HL-60 (cell line): ENCODE results near the gene NHERF1.
A peak's percentile ranks its signal among the peaks of the same experiment; 100 is the strongest.

Experiments used
- DNase-seq, 2 experiments: peaks; one replicate each; pipeline ENCODE4 v3.0.0-alpha.2; 2010 to 2020; ENCODE audit warnings: low read depth in 1 of 2, low spot score in 1 of 2
- H3K27ac ChIP-seq: fragments of 250-450 bp; sonication (Bioruptor Pico); replicated peaks from 2 replicates; pipeline ENCODE4 v1.5.1; 2020; ENCODE audit warnings: mild to moderate bottlenecking, moderate library complexity
- H3K27me3 ChIP-seq: fragments of 250-450 bp; sonication (Bioruptor Pico); 2 replicates; pipeline ENCODE4 v1.5.1; 2021; ENCODE audit warnings: mild to moderate bottlenecking, moderate library complexity; ENCODE audit not compliant: insufficient read depth, poor library complexity, severe bottlenecking
- H3K4me3 ChIP-seq: replicated peaks from 2 replicates; pipeline ENCODE4 v1.5.1; 2011; ENCODE audit warnings: mild to moderate bottlenecking, control low read depth, low read length; ENCODE audit not compliant: insufficient read depth
- GABPA ChIP-seq: IDR thresholded peaks from 2 replicates; pipeline ENCODE4 v1.6.1; 2012; ENCODE audit warnings: low read depth
- POLR2AphosphoS5 ChIP-seq: IDR thresholded peaks from 2 replicates; pipeline ENCODE4 v1.6.1; 2012; ENCODE audit warnings: low read depth
- SPI1 ChIP-seq: IDR thresholded peaks from 2 replicates; pipeline ENCODE4 v1.6.1; 2012; ENCODE audit warnings: low read depth, mild to moderate bottlenecking, borderline replicate concordance
- TF ChIP-seq, protein P1 (sequence below): IDR thresholded peaks from one replicate; pipeline ENCODE4 v1.5.1; 2011; ENCODE audit warnings: low read length, control low read depth, inconsistent platforms; ENCODE audit not compliant: insufficient read depth
- TF ChIP-seq, protein P2 (sequence below): IDR thresholded peaks from 2 replicates; pipeline ENCODE4 v1.6.1; 2012; ENCODE audit warnings: low read depth; ENCODE audit not compliant: insufficient replicate concordance

The NHERF1 gene

GRCh38 chr17:74712301-74712700, 36.1 kb upstream of the NHERF1 start:
- TF ChIP-seq, protein P1, sequence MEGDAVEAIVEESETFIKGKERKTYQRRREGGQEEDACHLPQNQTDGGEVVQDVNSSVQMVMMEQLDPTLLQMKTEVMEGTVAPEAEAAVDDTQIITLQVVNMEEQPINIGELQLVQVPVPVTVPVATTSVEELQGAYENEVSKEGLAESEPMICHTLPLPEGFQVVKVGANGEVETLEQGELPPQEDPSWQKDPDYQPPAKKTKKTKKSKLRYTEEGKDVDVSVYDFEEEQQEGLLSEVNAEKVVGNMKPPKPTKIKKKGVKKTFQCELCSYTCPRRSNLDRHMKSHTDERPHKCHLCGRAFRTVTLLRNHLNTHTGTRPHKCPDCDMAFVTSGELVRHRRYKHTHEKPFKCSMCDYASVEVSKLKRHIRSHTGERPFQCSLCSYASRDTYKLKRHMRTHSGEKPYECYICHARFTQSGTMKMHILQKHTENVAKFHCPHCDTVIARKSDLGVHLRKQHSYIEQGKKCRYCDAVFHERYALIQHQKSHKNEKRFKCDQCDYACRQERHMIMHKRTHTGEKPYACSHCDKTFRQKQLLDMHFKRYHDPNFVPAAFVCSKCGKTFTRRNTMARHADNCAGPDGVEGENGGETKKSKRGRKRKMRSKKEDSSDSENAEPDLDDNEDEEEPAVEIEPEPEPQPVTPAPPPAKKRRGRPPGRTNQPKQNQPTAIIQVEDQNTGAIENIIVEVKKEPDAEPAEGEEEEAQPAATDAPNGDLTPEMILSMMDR = no peak
- TF ChIP-seq, protein P2, sequence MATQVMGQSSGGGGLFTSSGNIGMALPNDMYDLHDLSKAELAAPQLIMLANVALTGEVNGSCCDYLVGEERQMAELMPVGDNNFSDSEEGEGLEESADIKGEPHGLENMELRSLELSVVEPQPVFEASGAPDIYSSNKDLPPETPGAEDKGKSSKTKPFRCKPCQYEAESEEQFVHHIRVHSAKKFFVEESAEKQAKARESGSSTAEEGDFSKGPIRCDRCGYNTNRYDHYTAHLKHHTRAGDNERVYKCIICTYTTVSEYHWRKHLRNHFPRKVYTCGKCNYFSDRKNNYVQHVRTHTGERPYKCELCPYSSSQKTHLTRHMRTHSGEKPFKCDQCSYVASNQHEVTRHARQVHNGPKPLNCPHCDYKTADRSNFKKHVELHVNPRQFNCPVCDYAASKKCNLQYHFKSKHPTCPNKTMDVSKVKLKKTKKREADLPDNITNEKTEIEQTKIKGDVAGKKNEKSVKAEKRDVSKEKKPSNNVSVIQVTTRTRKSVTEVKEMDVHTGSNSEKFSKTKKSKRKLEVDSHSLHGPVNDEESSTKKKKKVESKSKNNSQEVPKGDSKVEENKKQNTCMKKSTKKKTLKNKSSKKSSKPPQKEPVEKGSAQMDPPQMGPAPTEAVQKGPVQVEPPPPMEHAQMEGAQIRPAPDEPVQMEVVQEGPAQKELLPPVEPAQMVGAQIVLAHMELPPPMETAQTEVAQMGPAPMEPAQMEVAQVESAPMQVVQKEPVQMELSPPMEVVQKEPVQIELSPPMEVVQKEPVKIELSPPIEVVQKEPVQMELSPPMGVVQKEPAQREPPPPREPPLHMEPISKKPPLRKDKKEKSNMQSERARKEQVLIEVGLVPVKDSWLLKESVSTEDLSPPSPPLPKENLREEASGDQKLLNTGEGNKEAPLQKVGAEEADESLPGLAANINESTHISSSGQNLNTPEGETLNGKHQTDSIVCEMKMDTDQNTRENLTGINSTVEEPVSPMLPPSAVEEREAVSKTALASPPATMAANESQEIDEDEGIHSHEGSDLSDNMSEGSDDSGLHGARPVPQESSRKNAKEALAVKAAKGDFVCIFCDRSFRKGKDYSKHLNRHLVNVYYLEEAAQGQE = no peak
- TF ChIP-seq SPI1 (no peak), POLR2AphosphoS5 (no peak), GABPA (no peak)
- H3K27me3 ChIP-seq = no peaks in the 10 kb centered on the region
- peak overlapping the region; percentile 94 for H3K27ac ChIP-seq
- H3K4me3 ChIP-seq = peak overlapping the region; percentile 94
- no peak for DNase-seq

GRCh38 chr17:74712756-74713155, 35.7 kb upstream of the NHERF1 start, which contains the start of gene CD300LF:
TSS of gene CD300LF (minus strand) at chr17:74712923. CDS start at chr17:74712866, 57 bp downstream.
- H3K27me3 ChIP-seq = no peaks in the 10 kb centered on the region
- peak within 1 kb of the TSS; percentile 94 for H3K27ac ChIP-seq
- peak; percentile 80 to 95 for DNase-seq
- H3K4me3 ChIP-seq = peak within 1 kb of the TSS; percentile 94
- TF ChIP-seq GABPA = no peak
- peak; percentile 91 for TF ChIP-seq SPI1
- TF ChIP-seq, protein P1 = no peak
- TF ChIP-seq, protein P2 = no peak
- peak; percentile 74 for TF ChIP-seq POLR2AphosphoS5

DNA sequence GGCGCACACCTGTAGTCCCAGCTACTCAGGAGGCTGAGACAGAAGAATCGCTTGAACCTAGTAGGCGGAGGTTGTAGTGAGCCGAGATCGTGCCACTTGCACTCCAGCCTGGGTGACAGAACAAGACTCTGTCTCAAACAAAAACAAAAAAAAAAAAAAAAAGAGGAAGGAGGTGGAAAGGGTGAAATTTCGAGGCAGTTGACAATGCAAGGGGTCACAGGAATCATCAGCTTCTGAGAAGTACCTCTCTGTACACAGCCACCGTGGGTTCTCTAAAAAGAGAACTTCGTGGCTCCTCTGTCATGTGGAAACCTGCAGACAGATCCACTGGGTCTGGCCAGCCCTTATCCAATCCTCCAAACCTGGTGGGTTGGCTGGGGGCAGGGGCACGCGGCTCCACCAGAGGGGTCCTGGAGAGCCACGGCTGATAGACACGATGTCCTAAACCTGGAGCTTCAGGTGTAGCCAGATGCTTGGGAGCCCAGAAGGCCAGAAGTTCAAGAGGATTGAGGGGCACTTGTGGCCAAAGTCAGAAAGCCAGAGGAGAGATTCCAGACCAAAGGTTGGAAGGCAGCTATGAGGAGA, 35.2 kb upstream of the NHERF1 start:
- TF ChIP-seq, protein P2 = peak; percentile 38
- TF ChIP-seq SPI1 = no peak
- DNase-seq = peak in 1 of 2 experiments; percentile 87
- Histone ChIP-seq H3K27ac (peak overlapping the region; percentile 94), H3K27me3 (no peaks in the 10 kb centered on the region), H3K4me3 (no peak overlapping the region)

GRCh38 chr17:74715144-74715543, 33.3 kb upstream of the NHERF1 start:
- H3K27me3 ChIP-seq = no peaks in the 10 kb centered on the region
- TF ChIP-seq, protein P1 = no peak
- TF ChIP-seq SPI1 (no peak), POLR2AphosphoS5 (no peak)
- H3K27ac ChIP-seq = no peak overlapping the region
- no peak overlapping the region for H3K4me3 ChIP-seq
- no peak for DNase-seq
